Nephron progenitor cell (in vitro differentiated cells): ENCODE data around the gene DNM1.

Experiments used
- DNase-seq: peaks from one replicate; pipeline ENCODE4 v3.0.0; 2021
- H3K27ac Mint-ChIP-seq: 2 replicates; pipeline ENCODE4 v1.8.0; 2021; ENCODE audit warnings: mild to moderate bottlenecking, moderate library complexity, mixed read lengths
- H3K27me3 Mint-ChIP-seq: 2 replicates; pipeline ENCODE4 v1.8.0; 2021; ENCODE audit warnings: mild to moderate bottlenecking, low read depth, mixed read lengths; ENCODE audit not compliant: poor library complexity
- H3K36me3 Mint-ChIP-seq: 2 replicates; pipeline ENCODE4 v1.8.0; 2021; ENCODE audit warnings: low read depth, mixed read lengths
- H3K4me1 Mint-ChIP-seq: 2 replicates; pipeline ENCODE4 v1.8.0; 2021; ENCODE audit warnings: mixed read lengths
- H3K4me3 Mint-ChIP-seq: 2 replicates; pipeline ENCODE4 v1.8.0; 2021; ENCODE audit warnings: mild to moderate bottlenecking, moderate library complexity, mixed read lengths
- H3K9me3 Mint-ChIP-seq: 2 replicates; pipeline ENCODE4 v1.8.0; 2021; ENCODE audit warnings: mild to moderate bottlenecking, moderate library complexity, mixed read lengths
- TF ChIP-seq, protein P1 (sequence below): fragments of 200-600 bp; sonication (generic); IDR thresholded peaks from 2 replicates; pipeline ENCODE4 v1.5.0; 2021; ENCODE audit warnings: antibody characterized with exemption

DNM1 gene

GRCh38 chr9:128257907-128258306, 54.7 kb downstream of the DNM1 start:
- H3K4me1 Mint-ChIP-seq = peaks cover 23% of the 10 kb centered on the region
- no peaks in the 10 kb centered on the region for H3K9me3 Mint-ChIP-seq
- DNase-seq = no peak
- H3K4me3 Mint-ChIP-seq = no peak overlapping the region
- TF ChIP-seq, protein P1, sequence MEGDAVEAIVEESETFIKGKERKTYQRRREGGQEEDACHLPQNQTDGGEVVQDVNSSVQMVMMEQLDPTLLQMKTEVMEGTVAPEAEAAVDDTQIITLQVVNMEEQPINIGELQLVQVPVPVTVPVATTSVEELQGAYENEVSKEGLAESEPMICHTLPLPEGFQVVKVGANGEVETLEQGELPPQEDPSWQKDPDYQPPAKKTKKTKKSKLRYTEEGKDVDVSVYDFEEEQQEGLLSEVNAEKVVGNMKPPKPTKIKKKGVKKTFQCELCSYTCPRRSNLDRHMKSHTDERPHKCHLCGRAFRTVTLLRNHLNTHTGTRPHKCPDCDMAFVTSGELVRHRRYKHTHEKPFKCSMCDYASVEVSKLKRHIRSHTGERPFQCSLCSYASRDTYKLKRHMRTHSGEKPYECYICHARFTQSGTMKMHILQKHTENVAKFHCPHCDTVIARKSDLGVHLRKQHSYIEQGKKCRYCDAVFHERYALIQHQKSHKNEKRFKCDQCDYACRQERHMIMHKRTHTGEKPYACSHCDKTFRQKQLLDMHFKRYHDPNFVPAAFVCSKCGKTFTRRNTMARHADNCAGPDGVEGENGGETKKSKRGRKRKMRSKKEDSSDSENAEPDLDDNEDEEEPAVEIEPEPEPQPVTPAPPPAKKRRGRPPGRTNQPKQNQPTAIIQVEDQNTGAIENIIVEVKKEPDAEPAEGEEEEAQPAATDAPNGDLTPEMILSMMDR = no peak
- H3K27ac Mint-ChIP-seq = peak overlapping the region; percentile 83
- peaks cover 3% of the 10 kb centered on the region for H3K27me3 Mint-ChIP-seq
- peaks cover 45% of the 10 kb centered on the region for H3K36me3 Mint-ChIP-seq

- H3K36me3 Mint-ChIP-seq = peaks cover 49% of the 10 kb centered on the region
- TF ChIP-seq, protein P1 = no peak
- H3K4me3 Mint-ChIP-seq = no peak overlapping the region
- no peak for DNase-seq
- H3K9me3 Mint-ChIP-seq = no peaks in the 10 kb centered on the region
- H3K4me1 Mint-ChIP-seq = peaks cover 20% of the 10 kb centered on the region
- peak overlapping the region; percentile 83 for H3K27ac Mint-ChIP-seq
- peaks cover 3% of the 10 kb centered on the region for H3K27me3 Mint-ChIP-seq
These were observed 55.1 kb downstream of the DNM1 start for GRCh38 chr9:128258326-128258725.

DNA sequence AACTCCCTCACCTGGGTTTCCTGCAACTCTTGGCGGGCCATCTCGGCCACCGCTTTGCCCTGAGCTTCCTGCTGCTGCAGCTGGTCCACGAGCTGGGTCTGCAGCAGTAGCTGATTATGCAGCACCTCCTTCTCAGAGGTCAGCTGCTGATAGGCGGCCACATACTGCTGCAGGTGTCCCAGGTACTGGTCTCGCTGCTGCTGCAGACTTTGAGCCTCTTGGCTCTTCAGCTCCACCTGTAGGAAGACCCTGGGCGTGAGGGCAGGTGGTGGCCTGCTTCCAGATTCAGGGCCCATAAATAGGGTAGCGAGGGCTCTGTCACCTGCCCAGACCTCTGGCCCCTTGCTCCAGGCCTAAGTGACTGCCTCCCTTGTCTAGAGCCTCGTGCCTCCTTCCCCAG, 56.0 kb downstream of the DNM1 start:
- Mint-ChIP-seq H3K27me3 (peaks cover 3% of the 10 kb centered on the region), H3K4me3 (no peak overlapping the region), H3K4me1 (peaks cover 14% of the 10 kb centered on the region), H3K36me3 (peaks cover 49% of the 10 kb centered on the region), H3K9me3 (no peaks in the 10 kb centered on the region), H3K27ac (no peak overlapping the region)
- TF ChIP-seq, protein P1 = no peak
- no peak for DNase-seq

GRCh38 chr9:128260340-128260739, 57.2 kb downstream of the DNM1 start:
- Mint-ChIP-seq H3K36me3 (peaks cover 54% of the 10 kb centered on the region), H3K9me3 (no peaks in the 10 kb centered on the region), H3K27ac (no peak overlapping the region), H3K4me3 (no peak overlapping the region), H3K27me3 (peaks cover 3% of the 10 kb centered on the region), H3K4me1 (peaks cover 3% of the 10 kb centered on the region)
- TF ChIP-seq, protein P1 = no peak
- no peak for DNase-seq

GRCh38 chr9:128262687-128263086, 59.5 kb downstream of the DNM1 start:
- Mint-ChIP-seq H3K27me3 (peaks cover 3% of the 10 kb centered on the region), H3K27ac (no peak overlapping the region), H3K4me1 (peaks cover 7% of the 10 kb centered on the region), H3K4me3 (no peak overlapping the region), H3K9me3 (no peaks in the 10 kb centered on the region), H3K36me3 (peaks cover 61% of the 10 kb centered on the region)
- DNase-seq = no peak
- TF ChIP-seq, protein P1 = no peak

GRCh38 chr9:128265348-128265847, 62.2 kb downstream of the DNM1 start:
- no peak overlapping the region for H3K27ac Mint-ChIP-seq
- TF ChIP-seq, protein P1 = no peak
- DNase-seq = no peak
- no peaks in the 10 kb centered on the region for H3K9me3 Mint-ChIP-seq
- peaks cover 8% of the 10 kb centered on the region for H3K4me1 Mint-ChIP-seq
- peaks cover 3% of the 10 kb centered on the region for H3K27me3 Mint-ChIP-seq
- H3K36me3 Mint-ChIP-seq = peaks cover 55% of the 10 kb centered on the region
- H3K4me3 Mint-ChIP-seq = no peak overlapping the region
